Memory B cell (primary cell): ENCODE measurements around the gene DUSP14.

Source experiments
- ATAC-seq: fragments of 150-1000 bp; cut with Tn5 transposase; 2 replicates; pipeline ENCODE4 v1.10.0; 2021; ENCODE audit warnings: low read depth, mild to moderate bottlenecking, moderate library complexity
- DNase-seq, 2 donors: peaks; one replicate each; pipeline ENCODE4 v3.0.0; 2022; ENCODE audit warnings: low spot score in 2 of 2
- H3K27ac Mint-ChIP-seq: one replicate; pipeline ENCODE4 v1.8.0; 2022; ENCODE audit warnings: mild to moderate bottlenecking, moderate library complexity, mixed read lengths
- H3K27me3 Mint-ChIP-seq: one replicate; pipeline ENCODE4 v1.8.0; 2022; ENCODE audit warnings: mixed read lengths
- H3K36me3 Mint-ChIP-seq: one replicate; pipeline ENCODE4 v1.8.0; 2022; ENCODE audit warnings: mild to moderate bottlenecking, mixed read lengths
- H3K4me1 Mint-ChIP-seq: one replicate; pipeline ENCODE4 v1.8.0; 2022; ENCODE audit warnings: mixed read lengths
- H3K4me3 Mint-ChIP-seq: one replicate; pipeline ENCODE4 v1.8.0; 2022; ENCODE audit warnings: mild to moderate bottlenecking, moderate library complexity, mixed read lengths
- H3K9me3 Mint-ChIP-seq: one replicate; pipeline ENCODE4 v1.8.0; 2022; ENCODE audit warnings: mixed read lengths

DUSP14 gene

GRCh38 chr17:37475731-37476420 is 13.8 kb upstream of the DUSP14 start:
- Mint-ChIP-seq H3K36me3 (peaks cover 34% of the 10 kb centered on the region), H3K9me3 (no peaks in the 10 kb centered on the region), H3K4me1 (peaks cover 2% of the 10 kb centered on the region), H3K27ac (no peak overlapping the region), H3K27me3 (no peaks in the 10 kb centered on the region), H3K4me3 (no peak overlapping the region)
- no peak for ATAC-seq
- DNase-seq: no peak

GRCh38 chr17:37476431-37477120 is 13.1 kb upstream of the DUSP14 start:
- Mint-ChIP-seq H3K9me3 (no peaks in the 10 kb centered on the region), H3K27ac (peak overlapping the region; percentile 12), H3K4me3 (no peak overlapping the region), H3K27me3 (no peaks in the 10 kb centered on the region), H3K36me3 (peaks cover 30% of the 10 kb centered on the region), H3K4me1 (peaks cover 2% of the 10 kb centered on the region)
- DNase-seq (no peak), ATAC-seq (no peak)

GRCh38 chr17:37478187-37478586 is 11.5 kb upstream of the DUSP14 start:
- peaks cover 26% of the 10 kb centered on the region for H3K36me3 Mint-ChIP-seq
- no peaks in the 10 kb centered on the region for H3K27me3 Mint-ChIP-seq

GRCh38 chr17:37479025-37479424 is 10.7 kb upstream of the DUSP14 start:
- ATAC-seq (no peak), DNase-seq (no peak)
- H3K9me3 Mint-ChIP-seq: no peaks in the 10 kb centered on the region
- no peaks in the 10 kb centered on the region for H3K27me3 Mint-ChIP-seq
- no peak overlapping the region for H3K27ac Mint-ChIP-seq
- no peak overlapping the region for H3K4me3 Mint-ChIP-seq
- peaks cover 22% of the 10 kb centered on the region for H3K36me3 Mint-ChIP-seq
- peaks cover 5% of the 10 kb centered on the region for H3K4me1 Mint-ChIP-seq

More at GRCh38 chr17:37478187-37478586, 11.5 kb upstream of the DUSP14 start:
- Mint-ChIP-seq H3K27ac (no peak overlapping the region), H3K4me1 (peaks cover 2% of the 10 kb centered on the region), H3K9me3 (no peaks in the 10 kb centered on the region), H3K4me3 (no peak overlapping the region)
- ATAC-seq: no peak
- DNase-seq: no peak

- no peaks in the 10 kb centered on the region for H3K9me3 Mint-ChIP-seq
- DNase-seq: no peak
- ATAC-seq: no peak
Observed at GRCh38 chr17:37480427-37480826, 9.3 kb upstream of the DUSP14 start.

GRCh38 chr17:37481001-37481665 is 8.6 kb upstream of the DUSP14 start:
- ATAC-seq (no peak), DNase-seq (no peak)
- Mint-ChIP-seq H3K36me3 (peaks cover 17% of the 10 kb centered on the region), H3K9me3 (no peaks in the 10 kb centered on the region), H3K4me1 (peaks cover 3% of the 10 kb centered on the region), H3K27me3 (no peaks in the 10 kb centered on the region), H3K4me3 (no peak overlapping the region), H3K27ac (no peak overlapping the region)

More at GRCh38 chr17:37480427-37480826, 9.3 kb upstream of the DUSP14 start:
- H3K27me3 Mint-ChIP-seq: no peaks in the 10 kb centered on the region
- no peak overlapping the region for H3K4me3 Mint-ChIP-seq
- peaks cover 22% of the 10 kb centered on the region for H3K36me3 Mint-ChIP-seq
- H3K4me1 Mint-ChIP-seq: peaks cover 5% of the 10 kb centered on the region
- H3K27ac Mint-ChIP-seq: no peak overlapping the region

- no peaks in the 10 kb centered on the region for H3K9me3 Mint-ChIP-seq
- ATAC-seq (no peak), DNase-seq (no peak)
- H3K27me3 Mint-ChIP-seq: no peaks in the 10 kb centered on the region
- peaks cover 6% of the 10 kb centered on the region for H3K4me1 Mint-ChIP-seq
- H3K36me3 Mint-ChIP-seq: peaks cover 9% of the 10 kb centered on the region
- no peak overlapping the region for H3K4me3 Mint-ChIP-seq
- no peak overlapping the region for H3K27ac Mint-ChIP-seq
Observed at GRCh38 chr17:37483311-37484039, 6.2 kb upstream of the DUSP14 start.

- no peak for ATAC-seq
- DNase-seq: no peak
Observed at GRCh38 chr17:37485938-37486570, 3.6 kb upstream of the DUSP14 start.

GRCh38 chr17:37488009-37488604 is 1.6 kb upstream of the DUSP14 start:
- ATAC-seq (no peak), DNase-seq (no peak)
- Mint-ChIP-seq H3K4me1 (peaks cover 17% of the 10 kb centered on the region), H3K9me3 (no peaks in the 10 kb centered on the region), H3K27ac (no peak overlapping the region), H3K27me3 (no peaks in the 10 kb centered on the region), H3K36me3 (no peaks in the 10 kb centered on the region), H3K4me3 (peak overlapping the region; percentile 91)

More at GRCh38 chr17:37485938-37486570, 3.6 kb upstream of the DUSP14 start:
- no peaks in the 10 kb centered on the region for H3K27me3 Mint-ChIP-seq
- no peak overlapping the region for H3K27ac Mint-ChIP-seq
- no peak overlapping the region for H3K4me3 Mint-ChIP-seq
- peaks cover 13% of the 10 kb centered on the region for H3K4me1 Mint-ChIP-seq
- no peaks in the 10 kb centered on the region for H3K9me3 Mint-ChIP-seq
- H3K36me3 Mint-ChIP-seq: no peaks in the 10 kb centered on the region

- peaks cover 14% of the 10 kb centered on the region for H3K4me1 Mint-ChIP-seq
- no peaks in the 10 kb centered on the region for H3K36me3 Mint-ChIP-seq
- peak in 1 of 2 donors; percentile 11 for DNase-seq
- peak overlapping the region; percentile 91 for H3K4me3 Mint-ChIP-seq
- peak; percentile 6 for ATAC-seq
- H3K9me3 Mint-ChIP-seq: no peaks in the 10 kb centered on the region
- no peaks in the 10 kb centered on the region for H3K27me3 Mint-ChIP-seq
- no peak overlapping the region for H3K27ac Mint-ChIP-seq
Observed at GRCh38 chr17:37488607-37489196, 989 bp upstream of the DUSP14 start.

GRCh38 chr17:37490022-37490587 is 414 bp downstream of the DUSP14 start:
- Mint-ChIP-seq H3K27me3 (no peaks in the 10 kb centered on the region), H3K36me3 (no peaks in the 10 kb centered on the region), H3K4me3 (peak overlapping the region; percentile 95), H3K27ac (peak overlapping the region; percentile 77), H3K9me3 (no peaks in the 10 kb centered on the region), H3K4me1 (peaks cover 14% of the 10 kb centered on the region)
- ATAC-seq: peak; percentile 66
- DNase-seq: peak; percentile 63 to 74

- DNase-seq (no peak), ATAC-seq (no peak)
- H3K9me3 Mint-ChIP-seq: no peaks in the 10 kb centered on the region
- peak overlapping the region; percentile 95 for H3K4me3 Mint-ChIP-seq
- H3K36me3 Mint-ChIP-seq: no peaks in the 10 kb centered on the region
- peaks cover 14% of the 10 kb centered on the region for H3K4me1 Mint-ChIP-seq
- peak overlapping the region; percentile 77 for H3K27ac Mint-ChIP-seq
- no peaks in the 10 kb centered on the region for H3K27me3 Mint-ChIP-seq
Observed at GRCh38 chr17:37490638-37491614, 1.2 kb downstream of the DUSP14 start.
